ENCODE data around the gene TYROBP.
"Not testable (repeated sequence)": the region's sequence is repeated elsewhere in the genome, so short reads cannot be mapped to it uniquely, and the experiment has no call there.

TYROBP gene

DNA sequence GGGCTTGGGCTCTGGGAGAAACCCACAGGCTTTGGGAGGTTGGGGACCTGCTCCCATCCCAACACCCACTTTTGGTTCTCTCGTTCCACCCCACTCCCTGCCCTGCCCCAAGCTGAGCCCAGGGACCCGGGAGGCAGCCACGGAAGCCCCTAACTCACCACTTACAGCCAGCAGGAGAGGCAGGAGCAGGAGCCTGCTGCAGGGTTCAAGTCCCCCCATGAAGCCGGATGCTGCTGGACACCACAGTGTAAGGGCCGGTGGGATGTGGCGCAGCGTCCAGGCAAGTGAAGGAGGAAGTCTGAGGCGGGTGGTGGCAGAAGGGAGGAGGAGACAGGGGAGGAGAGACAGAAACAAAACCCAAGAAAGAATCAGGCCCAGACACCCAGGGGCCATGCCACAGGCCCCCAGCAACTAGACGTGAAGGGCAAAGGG, at the start of gene TYROBP:
TSS of gene TYROBP (minus strand) at position 286 of the 432 bp plus-strand sequence. CDS start at position 219, 67 bp downstream.
- no peak for DNase-seq (ENCODE audit: low read depth, low spot score)

DNA sequence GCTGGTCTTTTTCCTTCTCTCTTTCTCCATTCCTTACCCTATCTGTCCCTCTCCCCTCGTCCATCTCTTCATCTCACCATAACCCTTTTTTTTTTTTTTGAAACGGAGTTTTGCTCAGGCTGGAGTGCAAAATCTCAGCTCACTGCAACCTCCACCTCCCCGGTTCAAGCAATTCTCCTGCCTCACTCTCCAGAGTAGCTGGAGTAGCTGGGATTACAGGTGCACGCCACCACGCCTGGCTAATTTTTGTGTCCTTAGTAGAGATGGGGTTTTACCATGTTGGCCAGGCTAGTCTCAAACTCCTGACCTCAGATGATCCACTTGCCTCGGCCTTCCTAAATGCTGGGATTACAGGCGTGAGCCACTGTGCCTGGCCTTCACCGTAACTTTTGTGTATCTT, 49.3 kb upstream of the TYROBP start:
- not testable (repeated sequence) for DNase-seq (ENCODE audit: low read depth, low spot score)

DNA sequence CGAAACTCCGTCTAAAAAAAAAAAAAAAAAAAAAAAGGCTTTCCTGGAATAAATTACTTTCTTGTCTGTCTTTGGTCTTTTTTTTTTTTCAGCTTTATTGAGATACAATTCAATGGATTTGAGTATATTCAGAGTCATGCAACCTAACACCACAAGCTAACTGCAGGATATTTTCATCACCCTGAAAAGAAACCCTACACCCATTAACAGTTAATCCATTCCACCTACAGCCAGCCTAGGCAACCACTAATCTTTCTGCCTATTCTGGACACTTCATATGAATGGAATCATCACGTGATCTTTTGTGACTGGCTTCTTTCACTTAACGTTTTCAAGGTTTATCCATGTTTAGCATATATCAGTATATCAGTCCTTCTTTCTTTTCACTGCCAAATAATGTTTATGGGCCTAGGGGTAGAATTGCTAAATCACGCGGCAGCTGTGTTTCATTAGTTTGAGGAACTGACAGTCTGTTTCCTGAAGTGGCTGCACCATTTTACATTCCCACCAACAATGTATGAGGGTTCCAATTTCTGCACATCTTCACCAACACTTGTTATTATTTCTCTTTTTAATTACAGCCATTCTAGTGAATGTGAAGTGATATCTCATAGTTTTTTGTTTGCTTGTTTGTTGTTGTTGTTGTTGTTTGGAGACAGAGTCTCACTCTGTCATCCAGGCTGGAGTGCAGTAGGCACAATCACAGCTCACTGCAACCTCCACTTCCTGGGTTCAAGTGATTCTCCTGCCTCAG, 48.0 kb upstream of the TYROBP start:
- no peak for DNase-seq (ENCODE audit: low read depth, low spot score)

DNA sequence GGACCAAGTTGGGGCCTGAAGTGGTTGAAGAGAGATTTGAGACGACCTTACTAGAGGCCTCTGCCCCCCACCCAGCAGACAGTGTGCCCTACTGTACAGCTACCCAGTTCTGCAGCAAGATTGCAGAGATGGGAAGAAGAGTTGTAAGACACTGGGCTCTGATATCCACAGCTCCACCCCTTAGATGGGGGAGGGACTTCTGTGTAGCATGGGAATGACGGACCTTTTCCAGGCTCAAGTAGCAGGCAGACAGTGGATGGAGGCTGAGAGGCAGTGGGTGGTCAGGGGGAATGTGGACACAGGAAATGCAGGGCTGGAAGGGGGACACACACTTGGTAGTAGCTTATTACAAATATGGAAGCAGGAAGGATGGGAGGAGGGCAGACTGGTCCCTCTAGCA, 41.0 kb upstream of the TYROBP start:
- DNase-seq (ENCODE audit: low read depth, low spot score), result no peak

DNA sequence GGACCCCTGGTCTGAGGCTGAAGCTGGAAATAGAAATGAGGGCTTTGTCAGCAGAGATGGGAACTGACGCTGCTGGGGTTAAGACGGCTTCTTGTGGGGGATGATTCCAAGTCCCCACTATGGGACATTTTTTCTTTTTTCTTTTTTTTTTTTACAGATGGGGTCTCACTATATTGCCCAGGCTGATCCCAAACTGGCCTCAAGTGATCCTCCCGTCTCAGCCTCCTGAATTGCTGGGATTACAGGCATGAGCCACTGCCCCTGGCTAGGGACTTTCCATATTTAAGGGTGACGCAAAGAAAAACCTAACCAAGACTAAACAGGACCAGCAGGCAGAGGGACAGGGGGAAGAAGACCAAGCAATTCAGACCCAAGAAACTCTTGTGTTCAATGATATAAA, 38.1 kb upstream of the TYROBP start:
- DNase-seq (ENCODE audit: low read depth, low spot score), result no peak

DNA sequence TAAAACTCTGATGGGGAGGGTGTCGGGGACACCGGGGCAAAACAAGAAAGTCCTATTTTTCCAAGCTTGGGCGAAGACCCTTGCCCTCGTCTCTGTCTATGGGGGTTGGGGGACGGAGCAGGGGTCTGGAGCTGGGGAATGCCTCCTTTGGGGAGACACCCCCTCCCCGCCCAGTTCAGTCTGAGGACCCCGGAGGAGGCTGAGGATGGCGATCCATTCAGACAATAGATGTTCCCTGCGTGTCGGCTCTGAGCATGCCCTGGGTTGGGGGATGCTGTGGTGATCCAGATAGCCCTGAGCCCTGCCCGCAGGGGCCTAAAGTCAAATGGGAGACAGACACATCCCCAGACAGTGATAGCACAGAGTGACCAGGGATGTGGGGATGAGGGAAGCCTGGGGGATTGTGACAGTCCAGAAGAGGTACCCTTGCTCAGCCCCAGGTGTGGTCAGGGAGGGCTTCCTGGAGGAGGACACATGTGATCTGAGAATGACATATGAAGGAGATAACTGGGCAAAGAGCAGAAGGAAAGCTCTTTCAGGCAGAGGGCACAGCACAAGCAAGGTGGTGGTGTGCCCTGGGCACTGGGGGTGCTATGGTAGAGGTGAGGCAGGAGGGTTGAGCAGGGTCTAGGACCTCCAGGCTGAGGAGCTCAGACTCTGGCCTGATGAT, 37.2 kb upstream of the TYROBP start:
- no peak for DNase-seq (ENCODE audit: low read depth, low spot score)

DNA sequence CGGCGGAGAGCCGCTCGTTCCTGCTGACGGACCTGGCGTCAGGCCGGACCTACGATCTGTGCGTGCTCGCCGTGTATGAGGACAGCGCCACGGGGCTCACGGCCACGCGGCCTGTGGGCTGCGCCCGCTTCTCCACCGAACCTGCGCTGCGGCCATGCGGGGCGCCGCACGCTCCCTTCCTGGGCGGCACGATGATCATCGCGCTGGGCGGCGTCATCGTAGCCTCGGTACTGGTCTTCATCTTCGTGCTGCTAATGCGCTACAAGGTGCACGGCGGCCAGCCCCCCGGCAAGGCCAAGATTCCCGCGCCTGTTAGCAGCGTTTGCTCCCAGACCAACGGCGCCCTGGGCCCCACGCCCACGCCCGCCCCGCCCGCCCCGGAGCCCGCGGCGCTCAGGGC, 36.5 kb upstream of the TYROBP start:
- DNase-seq (ENCODE audit: low read depth, low spot score), result no peak

DNA sequence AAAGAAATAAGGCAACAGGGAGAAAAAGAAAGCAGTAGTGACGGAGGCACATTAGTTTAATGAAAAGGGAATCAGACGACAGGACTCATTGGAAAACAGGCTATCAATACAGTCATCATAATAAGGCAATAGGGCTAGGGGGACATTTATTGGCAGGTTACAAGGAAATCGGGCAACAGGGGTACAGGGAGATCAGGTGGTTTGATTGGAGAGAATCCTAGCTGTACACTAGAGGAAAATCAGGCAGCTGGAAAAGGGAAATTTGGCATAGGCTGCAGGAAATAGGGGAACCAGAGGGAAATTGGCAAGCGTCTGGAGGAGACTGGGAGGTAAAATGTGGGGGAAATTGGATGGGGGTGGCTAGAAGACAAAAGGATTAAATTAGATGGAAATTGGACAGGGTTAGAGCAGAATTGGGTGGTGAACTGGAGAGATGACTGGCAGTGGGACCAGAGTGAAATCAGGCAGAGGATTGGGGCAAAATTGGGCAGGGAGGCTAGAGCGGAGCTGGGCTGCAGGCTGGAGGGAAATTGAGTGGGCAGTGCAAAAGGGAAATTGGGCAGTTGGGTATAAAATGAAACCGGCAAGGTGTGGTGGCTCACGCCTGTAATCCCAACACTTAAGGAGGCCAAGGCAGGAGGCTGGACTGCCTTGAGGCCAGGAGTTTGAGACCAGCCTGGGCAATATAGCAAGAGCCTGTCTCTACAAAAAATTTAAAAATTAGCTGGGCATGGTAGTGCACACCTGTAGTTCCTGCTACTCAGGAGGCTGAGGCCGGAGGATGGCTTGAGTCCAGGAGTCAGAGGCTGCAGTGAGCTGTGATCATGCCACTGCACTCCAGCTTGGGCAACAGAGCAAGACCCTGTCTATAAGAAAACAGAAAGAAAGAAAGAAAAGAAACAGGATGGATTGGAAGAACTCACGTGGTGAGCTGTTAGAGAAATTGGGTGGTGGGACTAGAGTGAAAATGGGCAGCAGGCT, 35.5 kb upstream of the TYROBP start:
- no peak for DNase-seq (ENCODE audit: low read depth, low spot score)

DNA sequence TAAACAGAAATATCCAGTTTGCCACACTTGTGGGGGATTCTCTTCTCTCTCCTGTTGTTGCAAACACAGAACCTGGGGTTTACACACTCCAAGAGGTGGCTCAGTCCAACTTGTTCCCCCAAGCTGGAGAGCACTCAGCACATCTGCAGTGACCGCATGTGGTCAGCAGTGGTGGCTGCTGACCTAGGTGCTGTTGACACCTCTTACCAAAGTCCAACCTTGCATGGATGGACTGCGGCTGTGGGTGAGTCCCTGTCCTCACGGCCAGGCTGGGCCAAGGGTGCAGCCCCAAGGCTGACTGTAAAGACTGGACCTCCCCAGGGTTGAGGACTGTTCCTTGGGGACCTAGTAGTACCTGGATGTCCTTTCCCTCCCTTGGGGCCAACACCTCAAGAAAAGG, 34.1 kb upstream of the TYROBP start:
- no peak for DNase-seq (ENCODE audit: low read depth, low spot score)

DNA sequence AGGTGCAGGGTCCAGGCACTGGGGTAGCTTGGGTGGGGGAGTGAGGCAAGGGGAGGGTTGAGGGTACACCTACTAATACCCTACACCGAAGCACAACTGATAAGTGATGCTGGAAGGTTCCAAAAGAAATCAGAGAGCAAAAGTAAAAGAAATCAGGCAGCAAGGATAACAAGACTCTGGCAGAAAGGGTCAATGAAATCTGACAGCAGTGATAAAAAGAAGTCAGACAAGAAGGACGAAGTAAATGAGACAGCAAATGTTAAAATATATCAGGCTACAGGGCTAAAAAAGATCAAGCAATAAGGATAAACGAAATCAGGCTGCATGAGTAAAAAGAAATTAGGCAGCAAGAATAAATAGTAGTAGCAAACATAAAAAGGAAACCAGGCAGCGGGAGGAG, 32.7 kb upstream of the TYROBP start:
- DNase-seq (ENCODE audit: low read depth, low spot score), result no peak

DNA sequence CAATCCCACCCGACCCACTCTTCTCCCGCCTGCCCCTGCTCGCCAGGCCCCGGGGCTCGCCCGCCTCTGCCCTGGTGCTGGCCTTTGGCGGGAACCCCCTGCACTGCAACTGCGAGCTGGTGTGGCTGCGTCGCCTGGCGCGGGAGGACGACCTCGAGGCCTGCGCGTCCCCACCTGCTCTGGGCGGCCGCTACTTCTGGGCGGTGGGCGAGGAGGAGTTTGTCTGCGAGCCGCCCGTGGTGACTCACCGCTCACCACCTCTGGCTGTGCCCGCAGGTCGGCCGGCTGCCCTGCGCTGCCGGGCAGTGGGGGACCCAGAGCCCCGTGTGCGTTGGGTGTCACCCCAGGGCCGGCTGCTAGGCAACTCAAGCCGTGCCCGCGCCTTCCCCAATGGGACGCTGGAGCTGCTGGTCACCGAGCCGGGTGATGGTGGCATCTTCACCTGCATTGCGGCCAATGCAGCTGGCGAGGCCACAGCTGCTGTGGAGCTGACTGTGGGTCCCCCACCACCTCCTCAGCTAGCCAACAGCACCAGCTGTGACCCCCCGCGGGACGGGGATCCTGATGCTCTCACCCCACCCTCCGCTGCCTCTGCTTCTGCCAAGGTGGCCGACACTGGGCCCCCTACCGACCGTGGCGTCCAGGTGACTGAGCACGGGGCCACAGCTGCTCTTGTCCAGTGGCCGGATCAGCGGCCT, 32.1 kb upstream of the TYROBP start:
- no peak for DNase-seq (ENCODE audit: low read depth, low spot score)

DNA sequence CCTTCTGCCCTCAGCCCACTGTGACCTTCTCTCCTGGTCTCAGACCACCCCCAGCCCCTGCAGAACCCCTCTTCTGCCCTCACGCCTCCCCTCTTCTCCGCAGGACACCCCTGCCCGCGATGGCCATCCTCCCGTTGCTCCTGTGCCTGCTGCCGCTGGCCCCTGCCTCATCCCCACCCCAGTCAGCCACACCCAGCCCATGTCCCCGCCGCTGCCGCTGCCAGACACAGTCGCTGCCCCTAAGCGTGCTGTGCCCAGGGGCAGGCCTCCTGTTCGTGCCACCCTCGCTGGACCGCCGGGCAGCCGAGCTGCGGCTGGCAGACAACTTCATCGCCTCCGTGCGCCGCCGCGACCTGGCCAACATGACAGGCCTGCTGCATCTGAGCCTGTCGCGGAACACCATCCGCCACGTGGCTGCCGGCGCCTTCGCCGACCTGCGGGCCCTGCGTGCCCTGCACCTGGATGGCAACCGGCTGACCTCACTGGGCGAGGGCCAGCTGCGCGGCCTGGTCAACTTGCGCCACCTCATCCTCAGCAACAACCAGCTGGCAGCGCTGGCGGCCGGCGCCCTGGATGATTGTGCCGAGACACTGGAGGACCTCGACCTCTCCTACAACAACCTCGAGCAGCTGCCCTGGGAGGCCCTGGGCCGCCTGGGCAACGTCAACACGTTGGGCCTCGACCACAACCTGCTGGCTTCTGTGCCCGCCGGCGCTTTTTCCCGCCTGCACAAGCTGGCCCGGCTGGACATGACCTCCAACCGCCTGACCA, 31.4 kb upstream of the TYROBP start:
- no peak for DNase-seq (ENCODE audit: low read depth, low spot score)

DNA sequence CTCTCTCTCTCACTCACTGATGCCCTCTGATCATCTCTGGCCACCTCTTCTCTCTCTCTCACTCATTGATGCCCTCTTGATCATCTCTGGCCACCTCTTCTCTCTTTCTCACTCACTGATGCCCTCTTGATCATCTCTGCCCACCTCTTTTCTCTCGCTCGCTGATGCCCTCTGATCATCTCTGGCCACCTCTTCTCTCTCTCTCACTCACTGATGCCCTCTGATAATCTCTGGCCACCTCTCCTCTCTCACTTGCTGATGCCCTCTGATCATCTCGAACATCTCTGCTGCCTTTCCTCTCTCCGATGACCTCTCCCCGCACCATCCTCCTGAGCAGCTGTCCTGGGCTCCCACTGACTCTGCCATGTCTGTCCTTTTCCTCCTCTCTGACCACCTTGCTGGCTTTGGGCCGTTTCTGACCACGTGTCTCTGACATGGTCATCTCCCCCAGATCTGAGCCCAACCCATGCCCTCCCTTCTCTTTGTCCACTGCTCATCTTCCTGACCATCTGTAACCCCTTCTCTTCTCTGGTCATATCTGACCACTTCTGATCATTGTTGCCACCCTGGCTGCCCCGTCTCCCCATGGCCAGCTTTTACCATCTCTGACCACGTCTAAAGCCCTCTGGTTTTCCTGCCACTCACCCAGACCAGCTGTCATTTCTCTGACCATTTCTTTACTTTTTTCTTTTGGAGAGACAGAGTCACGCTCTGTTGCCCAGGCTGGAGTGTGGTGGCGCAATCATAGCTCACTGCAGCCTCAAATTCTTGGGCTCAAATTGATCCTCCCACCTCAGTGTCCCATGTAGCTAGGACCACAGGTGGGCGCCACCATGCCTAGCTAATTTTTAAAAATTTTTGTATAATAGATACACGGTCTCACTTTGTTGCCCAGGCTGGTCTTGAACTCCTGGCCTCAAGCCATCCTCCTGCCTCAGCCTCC, 30.5 kb upstream of the TYROBP start:
- no peak for DNase-seq (ENCODE audit: low read depth, low spot score)

DNA sequence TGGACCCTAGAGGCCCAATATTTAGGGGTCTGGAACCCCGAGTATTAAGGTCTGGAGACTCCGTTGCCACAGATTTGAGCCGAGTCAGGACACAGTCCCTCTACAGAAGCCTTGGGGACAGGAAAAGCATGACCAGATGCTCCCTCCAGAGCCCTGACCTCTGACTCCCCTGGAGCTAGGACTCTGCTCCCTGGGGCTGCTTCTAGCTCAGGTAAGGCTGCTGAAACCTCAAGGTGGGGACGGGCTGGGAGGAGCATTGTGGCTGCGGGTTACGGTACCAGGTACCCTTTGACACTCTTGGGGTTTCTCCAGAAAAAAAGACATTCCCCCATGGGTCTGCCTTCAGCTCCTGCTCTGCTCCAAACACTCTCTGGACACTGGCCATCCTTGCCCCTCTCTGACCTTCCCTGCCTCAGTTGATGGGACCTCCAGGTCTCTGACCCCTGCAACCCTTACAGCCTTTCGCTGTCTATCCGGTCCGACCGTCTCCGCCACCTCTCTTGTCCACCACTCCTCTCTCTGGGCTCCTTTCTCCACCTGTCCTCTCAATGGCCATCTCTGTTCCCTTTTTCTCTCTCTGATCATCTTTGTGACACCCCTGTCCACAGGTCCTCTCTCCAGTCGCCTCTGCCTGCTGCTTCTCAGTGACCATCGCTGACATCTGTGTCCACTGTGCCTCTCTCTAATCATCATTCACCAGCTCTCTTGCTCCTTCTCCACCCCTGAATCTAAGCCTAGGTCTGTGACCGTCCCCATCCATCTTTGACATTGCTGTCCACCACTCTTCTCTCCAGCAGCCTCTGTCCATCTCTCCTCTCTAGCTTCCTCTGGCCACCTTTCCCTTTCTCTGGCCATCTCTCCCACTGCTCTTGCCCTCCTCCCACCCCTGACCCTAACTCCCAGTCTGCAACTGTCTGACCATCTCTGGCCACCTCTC, 29.5 kb upstream of the TYROBP start:
- no peak for DNase-seq (ENCODE audit: low read depth, low spot score)

DNA sequence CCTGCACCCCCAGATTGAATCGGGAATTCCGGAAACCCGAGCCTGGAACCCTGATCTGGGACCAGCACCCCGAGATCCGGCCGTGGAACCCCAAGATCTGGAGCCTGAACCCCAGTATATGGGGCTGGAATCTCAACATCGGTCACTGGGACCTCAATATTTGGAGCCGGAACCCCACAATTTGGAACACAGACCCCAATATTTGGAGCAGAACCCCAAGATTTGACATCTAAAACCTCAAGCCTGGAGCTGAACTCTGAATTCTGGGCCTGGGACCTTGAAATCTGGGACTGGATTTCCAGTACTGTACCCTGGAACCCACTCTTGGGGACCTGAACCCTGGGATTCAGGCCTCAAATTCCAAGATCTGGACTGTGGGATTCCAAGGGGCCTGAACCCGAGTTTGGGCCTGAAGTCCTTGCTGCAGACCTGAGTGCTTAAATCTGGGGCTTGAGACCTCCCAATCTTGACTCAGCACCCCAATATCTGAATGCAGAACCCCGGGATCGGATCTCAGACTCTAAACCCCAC, 28.7 kb upstream of the TYROBP start:
- DNase-seq (ENCODE audit: low read depth, low spot score), result no peak

DNA sequence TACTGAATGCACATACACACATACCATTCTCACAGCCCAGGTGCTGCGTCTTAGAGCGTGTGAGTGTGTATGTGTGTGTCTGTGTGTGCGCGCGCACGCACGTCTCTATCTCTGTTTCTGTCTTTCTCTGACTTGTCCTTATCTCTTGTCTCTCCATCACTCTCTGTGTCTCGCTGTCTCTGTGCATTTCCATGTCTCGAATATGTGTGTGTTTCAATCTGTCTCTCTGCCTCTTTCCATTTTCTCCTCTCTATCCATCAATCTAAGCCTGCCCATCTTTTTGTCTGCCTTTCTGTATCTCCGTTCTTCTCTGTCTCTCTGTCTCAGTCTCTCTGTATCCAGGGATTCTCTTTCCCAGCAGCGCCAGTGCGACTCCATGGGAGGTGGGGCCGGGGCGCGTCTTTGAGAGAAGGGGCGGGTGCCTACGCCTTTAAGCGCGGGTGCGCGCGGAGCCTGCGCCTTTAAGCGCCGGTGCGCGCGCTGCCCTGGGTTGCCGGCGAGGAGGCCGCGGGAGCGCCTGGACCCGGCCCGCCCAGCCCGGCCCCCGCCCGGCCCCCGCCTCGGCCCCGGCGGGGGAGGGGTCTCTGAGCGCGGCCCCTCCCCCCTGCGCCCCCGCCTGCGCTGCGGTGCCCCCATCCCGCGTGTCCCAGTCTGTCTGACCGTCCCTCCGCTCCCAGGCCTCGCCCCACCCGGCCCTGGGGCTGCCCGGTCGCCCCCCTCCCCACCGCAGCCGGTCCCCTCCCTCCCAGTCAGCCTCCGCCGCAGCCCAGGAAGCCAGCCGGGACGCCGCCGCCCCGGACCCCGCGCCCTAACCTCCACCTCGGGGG, 28.0 kb upstream of the TYROBP start, which contains the start of gene LRFN3:
TSS of gene LRFN3 (plus strand) at position 464 of the 827 bp plus-strand sequence. CDS start 3,052 bp downstream, outside the sequence.
- no peak for DNase-seq (ENCODE audit: low read depth, low spot score)

DNA sequence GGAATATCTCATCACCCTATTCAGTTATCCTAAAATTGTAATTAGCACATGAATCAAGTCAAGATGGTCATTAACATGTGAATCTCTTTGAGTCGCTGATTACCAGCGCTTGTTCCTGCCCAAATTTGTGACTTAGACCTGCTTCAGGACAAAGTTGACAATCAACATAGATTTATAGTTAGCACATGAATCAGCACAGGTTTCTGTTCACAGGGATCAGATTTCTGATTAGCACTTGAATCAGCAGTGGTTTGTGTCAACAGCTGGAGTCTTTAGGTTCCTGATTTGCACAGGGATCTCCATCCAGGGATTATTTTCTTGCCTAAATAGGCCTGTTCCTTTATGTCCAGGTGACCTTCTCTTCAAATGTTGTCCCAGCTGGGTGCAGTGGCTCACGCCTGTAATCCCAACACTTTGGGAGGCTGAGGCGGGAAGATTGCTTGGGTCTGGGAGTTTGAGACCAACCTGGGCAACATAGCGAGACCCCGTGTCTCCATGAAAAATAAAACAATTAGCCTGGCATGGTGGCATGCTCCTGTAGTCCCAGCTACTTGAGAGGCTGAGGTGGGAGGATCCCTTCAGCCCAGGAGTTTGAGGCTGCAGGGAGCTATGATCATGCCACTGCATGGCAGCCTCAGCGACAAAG, 24.3 kb upstream of the TYROBP start:
- DNase-seq (ENCODE audit: low read depth, low spot score), result no peak

All from activated CD4-positive, CD25-positive, alpha-beta regulatory T cell treated with anti-CD3 and anti-CD28 coated beads, Interleukin-2, amount 50 U/mL, for 16 hours (primary cell).